Endothelial cell of umbilical vein (primary cell): Measurements from ENCODE around the gene MATCAP1. TPM values are rescaled to one million over a fixed set of nuclear protein-coding genes. Genes with fewer than 3 reads are reported as not detected.

Experiments used
- BruUV-seq: library from RNA; stranded (reverse); fragments of 400-500 nt; replicated peaks from 2 replicates; lab custom pipeline; 2021; lab: Mats Ljungman, UMichigan
- CTCF ChIA-PET: fragments of 300-600, 350-600 bp; sonication (Branson Sonifier 250); formaldehyde crosslinking; loops from one replicate; lab custom pipeline; 2021; ENCODE audit warnings: antibody characterized with exemption, inconsistent platforms; lab: Charles Lee
- POLR2A ChIA-PET: fragments of 300-600, 350-600 bp; sonication (Branson Sonifier 250); formaldehyde crosslinking; loops from one replicate; lab custom pipeline; 2021; ENCODE audit warnings: antibody characterized with exemption, inconsistent platforms; lab: Charles Lee
- DNase-seq: peaks from one replicate; pipeline ENCODE4 v3.0.0-alpha.2; 2011; ENCODE audit warnings: low read depth, low spot score
- FAIRE-seq: peaks from 2 replicates; lab custom pipeline; 2011; peaks lifted over from hg19 to GRCh38; lab: Jason Lieb, UNC
- H2AFZ ChIP-seq: 2 replicates; pipeline ENCODE4 v1.6.0; 2012; ENCODE audit warnings: low read depth, low read length, control low read depth, inconsistent platforms
- H3K27ac ChIP-seq: 2 replicates; pipeline ENCODE4 v1.5.1; 2011; ENCODE audit warnings: low read depth, mild to moderate bottlenecking, control low read depth, low read length, moderate library complexity; ENCODE audit not compliant: insufficient read depth
- H3K27me3 ChIP-seq, 2 experiments: 2 replicates each; pipeline versions ENCODE4 v1.6.0 to v1.6.1; 2011; ENCODE audit warnings: low read length in 2 of 2, mixed read lengths in 1 of 2; ENCODE audit not compliant: control insufficient read depth in 2 of 2, insufficient read depth in 2 of 2
- H3K36me3 ChIP-seq, 2 experiments: 2 replicates in 1 of 2; 3 replicates in 1 of 2; pipeline ENCODE4 v1.5.1; 2011; ENCODE audit warnings: low read length in 2 of 2, mild to moderate bottlenecking in 1 of 2, moderate library complexity in 1 of 2; ENCODE audit not compliant: control insufficient read depth in 2 of 2, insufficient read depth in 2 of 2; ENCODE audit errors: extremely low read depth in 1 of 2
- H3K4me1 ChIP-seq: 3 replicates; pipeline ENCODE4 v1.5.1; 2011; ENCODE audit warnings: mild to moderate bottlenecking, low read length; ENCODE audit not compliant: control insufficient read depth, insufficient read depth; ENCODE audit errors: extremely low read depth
- H3K4me2 ChIP-seq: 2 replicates; pipeline ENCODE4 v1.6.1; 2011; ENCODE audit warnings: low read length, control low read depth, mixed read lengths; ENCODE audit not compliant: insufficient read depth
- H3K4me3 ChIP-seq, 3 experiments: fragments of 200-600 bp in 1 of 3; sonication (generic), shearing (Covaris generic) in 1 of 3; replicated peaks in 1 of 3; 2 replicates each; pipeline ENCODE4 v1.5.1; 2011 to 2016; ENCODE audit warnings: control low read depth in 3 of 3, low read length in 3 of 3, mild to moderate bottlenecking in 2 of 3, inconsistent platforms in 1 of 3, low read depth in 1 of 3, moderate library complexity in 1 of 3; ENCODE audit not compliant: insufficient read depth in 1 of 3
- H3K79me2 ChIP-seq: 2 replicates; pipeline ENCODE4 v1.6.0; 2012; ENCODE audit warnings: low read length, inconsistent platforms; ENCODE audit not compliant: control insufficient read depth, insufficient read depth
- H3K9ac ChIP-seq: replicated peaks from 2 replicates; pipeline ENCODE3; 2011; ENCODE audit warnings: low read length, control low read depth; ENCODE audit not compliant: insufficient read depth; ENCODE audit errors: extremely low read depth
- H3K9me1 ChIP-seq: replicated peaks from 3 replicates; pipeline ENCODE4 v1.6.0; 2011; ENCODE audit warnings: mild to moderate bottlenecking, low read length; ENCODE audit not compliant: control insufficient read depth, insufficient read depth; ENCODE audit errors: extremely low read depth
- H3K9me3 ChIP-seq: replicated peaks from 2 replicates; pipeline ENCODE4 v1.5.1; 2012; ENCODE audit warnings: low read length, inconsistent platforms; ENCODE audit not compliant: control insufficient read depth, insufficient read depth
- H4K20me1 ChIP-seq: replicated peaks from 2 replicates; pipeline ENCODE3; 2011; ENCODE audit warnings: mild to moderate bottlenecking, low read length; ENCODE audit not compliant: control insufficient read depth, insufficient read depth; ENCODE audit errors: extremely low read depth
- EZH2 ChIP-seq: IDR thresholded peaks from 2 replicates; pipeline ENCODE4 v1.6.1; 2012; ENCODE audit warnings: borderline replicate concordance, low read depth, mild to moderate bottlenecking, moderate library complexity, low read length, inconsistent platforms; ENCODE audit not compliant: severe bottlenecking
- FOS ChIP-seq: IDR thresholded peaks from 2 replicates; pipeline ENCODE4 v1.6.1; 2011; ENCODE audit warnings: mild to moderate bottlenecking, low read length, moderate library complexity, borderline replicate concordance; ENCODE audit not compliant: insufficient read depth
- GATA2 ChIP-seq: IDR thresholded peaks from 2 replicates; pipeline ENCODE4 v1.7.0; 2011; ENCODE audit warnings: low read depth, mild to moderate bottlenecking, moderate library complexity, mixed read lengths, low read length; ENCODE audit not compliant: insufficient read length, insufficient read depth
- JUN ChIP-seq: IDR thresholded peaks from 2 replicates; pipeline ENCODE4 v1.6.1; 2011; ENCODE audit warnings: borderline replicate concordance, low read depth; ENCODE audit not compliant: insufficient read length, insufficient read depth
- MYC ChIP-seq: IDR thresholded peaks from one replicate; pipeline ENCODE4 v1.6.1; 2011; ENCODE audit warnings: mild to moderate bottlenecking, low read depth, low read length
- POLR2A ChIP-seq: IDR thresholded peaks from 2 replicates; pipeline ENCODE4 v1.6.1; 2012; ENCODE audit warnings: low read depth, mild to moderate bottlenecking, control low read depth, low read length
- POLR2AphosphoS5 ChIP-seq: IDR thresholded peaks from 2 replicates; pipeline ENCODE4 v1.6.1; 2012; ENCODE audit warnings: low read depth, mild to moderate bottlenecking, control low read depth, low read length, moderate library complexity; ENCODE audit not compliant: insufficient read depth
- dilution Hi-C: fragments of 300-500 bp; cut with MboI; formaldehyde crosslinking; loops from one replicate; pipeline ENCODE4 v1.15.0; 2019; ENCODE audit warnings: low sequenced_read_pairs; ENCODE audit not compliant: extremely low pct_ligation_motif_present
- intact Hi-C: fragments of 100-400 bp; cut with micrococcal nuclease; formaldehyde crosslinking; loops from one replicate; pipeline ENCODE4 v1.10.0; 2022
- polyA plus RNA-seq, 4 experiments: library from polyadenylated mRNA; depleted of rRNA in 3 of 4; stranded (reverse) in 3 of 4; unstranded in 1 of 4; fragments of >200 nt; gene quantifications; 2 replicates each; pipeline versions ENCODE4 v1.2.1 to v1.2.3, GENCODE V29; 2011 to 2012; ENCODE audit warnings: missing spikeins in 1 of 4
- total RNA-seq: library from RNA; stranded (reverse); gene quantifications from 2 replicates; pipeline ENCODE4 v1.2.3, GENCODE V29; 2021
- TF ChIP-seq, protein P1 (sequence below), 2 donors: IDR thresholded peaks; 1 replicate in 1 of 2; 2 replicates in 1 of 2; pipeline ENCODE4 v1.5.1; 2011; ENCODE audit warnings: low read length in 2 of 2, mild to moderate bottlenecking in 2 of 2, moderate library complexity in 2 of 2, control low read depth in 1 of 2, inconsistent platforms in 1 of 2, low read depth in 1 of 2; ENCODE audit not compliant: insufficient read depth in 1 of 2; ENCODE audit errors: extremely low read depth in 1 of 2
- TF ChIP-seq, protein P2 (sequence below): IDR thresholded peaks from 2 replicates; pipeline ENCODE4 v1.6.1; 2011; ENCODE audit not compliant: insufficient read depth, insufficient read length

MATCAP1 gene
- total and polyA plus RNA-seq, 2 donors (not counting 3 experiments of a cell fraction or from before 2014, with no cell fraction given): 44.5 to 53.3 TPM

DNA sequence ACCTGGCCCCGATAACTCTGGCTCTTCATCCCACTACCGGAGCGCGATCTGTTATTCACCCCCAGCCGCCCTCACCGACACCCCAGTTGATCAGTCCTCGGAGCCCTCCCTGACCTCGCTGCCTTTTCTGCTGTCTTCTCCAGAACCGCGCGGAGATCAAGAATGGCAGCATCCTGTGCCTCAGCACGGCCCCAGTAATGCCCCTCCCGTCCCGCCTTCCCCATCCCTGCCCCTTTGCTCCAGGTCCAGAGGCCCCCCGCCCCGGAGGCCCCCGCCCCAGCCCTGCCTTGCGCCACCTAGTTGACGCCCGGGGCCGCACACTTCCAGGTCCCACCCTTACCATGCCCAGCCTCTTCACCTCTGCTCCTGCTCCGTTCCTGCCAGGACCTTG is 16.0 kb upstream of the MATCAP1 start:
- CTCF ChIA-PET: interaction anchor here (0.6 to 0.7 kb wide), 2 partner anchors 9 to 58 kb away, joined by 3 read pairs; no protein-coding TSS in a partner anchor
- intact Hi-C loops: loop anchor here (2.0 to 10.0 kb wide), 2 partner anchors 17 to 195 kb away; partner anchors contain the start of gene TPPP3
- Histone ChIP-seq H3K4me1 (peaks cover 2% of the 10 kb centered on the region), H3K27me3 (no peaks in the 10 kb centered on the region), H3K27ac (no peak overlapping the region), H3K36me3 (peaks cover 18 to 68% of the 10 kb centered on the region in 2 experiments), H2AFZ (no peak overlapping the region), H3K4me3 (no peak overlapping the region), H3K9me1 (no peaks in the 10 kb centered on the region), H3K9me3 (no peaks in the 10 kb centered on the region), H3K9ac (no peak overlapping the region), H3K4me2 (no peak overlapping the region), H4K20me1 (no peaks in the 10 kb centered on the region), H3K79me2 (peaks cover 19% of the 10 kb centered on the region)
- DNase-seq: no peak
- POLR2A ChIA-PET: no interaction called here
- BruUV-seq: no TSS peak
- dilution Hi-C loops: no loop called here
- no peak for TF ChIP-seq POLR2A
- no peak for TF ChIP-seq MYC
- TF ChIP-seq, protein P1, sequence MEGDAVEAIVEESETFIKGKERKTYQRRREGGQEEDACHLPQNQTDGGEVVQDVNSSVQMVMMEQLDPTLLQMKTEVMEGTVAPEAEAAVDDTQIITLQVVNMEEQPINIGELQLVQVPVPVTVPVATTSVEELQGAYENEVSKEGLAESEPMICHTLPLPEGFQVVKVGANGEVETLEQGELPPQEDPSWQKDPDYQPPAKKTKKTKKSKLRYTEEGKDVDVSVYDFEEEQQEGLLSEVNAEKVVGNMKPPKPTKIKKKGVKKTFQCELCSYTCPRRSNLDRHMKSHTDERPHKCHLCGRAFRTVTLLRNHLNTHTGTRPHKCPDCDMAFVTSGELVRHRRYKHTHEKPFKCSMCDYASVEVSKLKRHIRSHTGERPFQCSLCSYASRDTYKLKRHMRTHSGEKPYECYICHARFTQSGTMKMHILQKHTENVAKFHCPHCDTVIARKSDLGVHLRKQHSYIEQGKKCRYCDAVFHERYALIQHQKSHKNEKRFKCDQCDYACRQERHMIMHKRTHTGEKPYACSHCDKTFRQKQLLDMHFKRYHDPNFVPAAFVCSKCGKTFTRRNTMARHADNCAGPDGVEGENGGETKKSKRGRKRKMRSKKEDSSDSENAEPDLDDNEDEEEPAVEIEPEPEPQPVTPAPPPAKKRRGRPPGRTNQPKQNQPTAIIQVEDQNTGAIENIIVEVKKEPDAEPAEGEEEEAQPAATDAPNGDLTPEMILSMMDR (IDR thresholded peaks at IDR 0.05; ENCODE audit: extremely low read depth in 1 of 2, insufficient read depth in 1 of 2, low read depth in 1 of 2, low read length in 2 of 2): no peak
- no peak for TF ChIP-seq GATA2
- no peak for TF ChIP-seq POLR2AphosphoS5
- no peak for TF ChIP-seq EZH2
- TF ChIP-seq, protein P2, sequence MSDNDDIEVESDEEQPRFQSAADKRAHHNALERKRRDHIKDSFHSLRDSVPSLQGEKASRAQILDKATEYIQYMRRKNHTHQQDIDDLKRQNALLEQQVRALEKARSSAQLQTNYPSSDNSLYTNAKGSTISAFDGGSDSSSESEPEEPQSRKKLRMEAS: no peak
- no peak for TF ChIP-seq JUN
- TF ChIP-seq FOS: no peak
- no peak for FAIRE-seq
